ENCODE data around the gene DLST. TPM values are rescaled to one million over a fixed set of nuclear protein-coding genes. Genes with fewer than 3 reads are reported as not detected.
A peak's percentile ranks its signal among the peaks of the same experiment; 100 is the strongest.

DLST gene
- total RNA-seq, 1 donor from 2014 or later = 74.4 TPM

DNA sequence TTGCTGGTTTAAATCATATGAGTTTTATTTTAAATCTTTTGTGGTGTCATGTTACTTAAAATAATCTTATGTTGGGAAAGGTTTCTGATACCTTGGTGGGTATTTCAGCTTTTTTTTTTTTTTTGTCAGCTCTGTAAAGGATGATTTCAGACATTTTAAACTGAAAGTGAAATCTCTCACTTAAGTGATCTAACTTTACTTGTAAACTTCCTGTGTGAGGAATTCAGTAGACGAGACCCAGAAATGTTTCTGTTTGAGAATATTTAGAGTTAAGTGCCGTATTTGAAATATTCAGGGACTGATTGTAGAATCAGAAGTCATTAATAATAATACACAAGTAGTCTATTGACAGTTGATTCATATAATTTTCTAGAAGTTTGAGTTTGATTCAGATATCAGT is 43.5 kb upstream of the DLST start:
- no peak for DNase-seq (ENCODE audit: low spot score in 2 of 2, unreplicated experiment in 2 of 2)
- TF ChIP-seq, protein P1, sequence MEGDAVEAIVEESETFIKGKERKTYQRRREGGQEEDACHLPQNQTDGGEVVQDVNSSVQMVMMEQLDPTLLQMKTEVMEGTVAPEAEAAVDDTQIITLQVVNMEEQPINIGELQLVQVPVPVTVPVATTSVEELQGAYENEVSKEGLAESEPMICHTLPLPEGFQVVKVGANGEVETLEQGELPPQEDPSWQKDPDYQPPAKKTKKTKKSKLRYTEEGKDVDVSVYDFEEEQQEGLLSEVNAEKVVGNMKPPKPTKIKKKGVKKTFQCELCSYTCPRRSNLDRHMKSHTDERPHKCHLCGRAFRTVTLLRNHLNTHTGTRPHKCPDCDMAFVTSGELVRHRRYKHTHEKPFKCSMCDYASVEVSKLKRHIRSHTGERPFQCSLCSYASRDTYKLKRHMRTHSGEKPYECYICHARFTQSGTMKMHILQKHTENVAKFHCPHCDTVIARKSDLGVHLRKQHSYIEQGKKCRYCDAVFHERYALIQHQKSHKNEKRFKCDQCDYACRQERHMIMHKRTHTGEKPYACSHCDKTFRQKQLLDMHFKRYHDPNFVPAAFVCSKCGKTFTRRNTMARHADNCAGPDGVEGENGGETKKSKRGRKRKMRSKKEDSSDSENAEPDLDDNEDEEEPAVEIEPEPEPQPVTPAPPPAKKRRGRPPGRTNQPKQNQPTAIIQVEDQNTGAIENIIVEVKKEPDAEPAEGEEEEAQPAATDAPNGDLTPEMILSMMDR (IDR thresholded peaks at IDR 0.05; ENCODE audit: unreplicated experiment) = no peak
- H3K9me3 Mint-ChIP-seq = no peaks in the 10 kb centered on the region
- H3K27ac Mint-ChIP-seq = no peak overlapping the region
- H3K4me1 Mint-ChIP-seq = peaks cover 9% of the 10 kb centered on the region
- no peak overlapping the region for H3K4me3 Mint-ChIP-seq
- H3K36me3 Mint-ChIP-seq = peaks cover 11% of the 10 kb centered on the region
- no peaks in the 10 kb centered on the region for H3K27me3 Mint-ChIP-seq (ENCODE audit: low read depth)

DNA sequence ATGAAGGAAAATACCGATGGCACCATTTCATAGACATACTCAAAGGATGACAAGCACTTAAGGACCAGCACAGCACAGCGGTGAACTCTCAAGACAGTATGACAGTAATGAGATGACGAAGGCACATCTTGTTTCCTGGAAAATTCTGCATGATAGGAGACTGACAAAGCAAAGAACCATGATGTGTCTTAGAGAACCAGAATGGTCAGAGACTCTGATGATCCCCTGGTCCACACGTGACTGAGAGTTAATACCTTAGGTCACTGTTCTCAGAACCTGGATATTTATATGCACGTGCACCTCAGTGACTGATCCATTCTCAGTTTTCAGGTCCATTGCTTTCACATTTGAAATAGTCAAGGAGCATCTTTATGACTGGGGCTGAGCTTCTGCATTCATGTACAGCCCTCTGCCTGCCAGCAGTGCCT is 41.1 kb upstream of the DLST start:
- Mint-ChIP-seq H3K4me1 (peaks cover 22% of the 10 kb centered on the region), H3K27me3 (ENCODE audit: low read depth) (no peaks in the 10 kb centered on the region), H3K9me3 (no peaks in the 10 kb centered on the region), H3K27ac (no peak overlapping the region), H3K4me3 (no peak overlapping the region), H3K36me3 (peaks cover 11% of the 10 kb centered on the region)
- TF ChIP-seq, protein P1 (IDR thresholded peaks at IDR 0.05; ENCODE audit: unreplicated experiment) = no peak
- DNase-seq (ENCODE audit: low spot score in 2 of 2, unreplicated experiment in 2 of 2) = no peak

DNA sequence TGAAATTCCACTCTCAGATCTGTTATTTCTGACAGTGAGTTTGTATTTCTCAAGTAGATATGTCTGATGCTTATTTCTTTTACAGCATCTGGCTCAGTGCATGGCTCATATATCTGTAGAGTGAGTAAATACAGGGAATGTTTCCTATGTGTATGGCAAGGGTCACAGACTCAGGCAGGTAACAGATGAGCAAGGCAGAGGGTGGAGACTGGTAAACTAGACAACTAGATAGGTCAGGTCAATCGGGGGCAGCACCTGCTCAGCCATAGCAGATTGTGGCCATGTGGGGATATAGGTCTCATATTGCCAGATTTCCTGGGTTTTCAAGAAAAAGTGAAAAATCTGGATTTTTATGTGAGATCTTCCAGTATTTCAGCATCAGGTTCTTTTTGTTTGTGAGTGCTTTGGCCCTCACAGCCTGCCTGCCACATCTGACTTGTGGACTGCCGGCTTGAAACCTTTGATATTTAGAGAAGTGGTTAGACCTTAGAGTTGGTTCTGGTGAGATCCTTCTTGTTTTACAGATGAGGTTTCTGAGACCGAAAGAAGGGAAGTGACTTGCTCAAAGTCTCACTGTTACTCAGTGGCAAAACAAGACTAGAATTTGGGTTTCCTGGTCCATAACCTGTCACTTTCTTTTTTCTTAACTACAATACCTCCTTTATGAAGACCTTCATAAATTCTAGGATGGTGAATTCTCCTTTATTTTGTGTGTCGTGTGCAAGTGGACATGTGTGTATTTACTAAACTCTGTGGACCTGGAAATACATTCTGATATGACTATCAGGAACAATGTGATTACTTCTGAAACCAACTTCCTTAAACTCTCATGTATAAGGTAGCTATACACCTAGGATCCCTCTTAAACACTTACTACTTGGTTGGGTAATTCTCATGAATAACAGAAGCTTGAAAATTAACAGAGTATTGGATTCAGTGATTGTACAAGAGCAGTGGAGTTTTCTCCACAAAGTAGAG is 40.2 kb upstream of the DLST start:
- TF ChIP-seq, protein P1 (IDR thresholded peaks at IDR 0.05; ENCODE audit: unreplicated experiment) = no peak
- Mint-ChIP-seq H3K4me3 (no peak overlapping the region), H3K9me3 (no peaks in the 10 kb centered on the region), H3K27ac (peak overlapping the region; percentile 50), H3K4me1 (peaks cover 26% of the 10 kb centered on the region), H3K27me3 (ENCODE audit: low read depth) (no peaks in the 10 kb centered on the region), H3K36me3 (peaks cover 9% of the 10 kb centered on the region)
- DNase-seq (ENCODE audit: low spot score in 2 of 2, unreplicated experiment in 2 of 2) = no peak

DNA sequence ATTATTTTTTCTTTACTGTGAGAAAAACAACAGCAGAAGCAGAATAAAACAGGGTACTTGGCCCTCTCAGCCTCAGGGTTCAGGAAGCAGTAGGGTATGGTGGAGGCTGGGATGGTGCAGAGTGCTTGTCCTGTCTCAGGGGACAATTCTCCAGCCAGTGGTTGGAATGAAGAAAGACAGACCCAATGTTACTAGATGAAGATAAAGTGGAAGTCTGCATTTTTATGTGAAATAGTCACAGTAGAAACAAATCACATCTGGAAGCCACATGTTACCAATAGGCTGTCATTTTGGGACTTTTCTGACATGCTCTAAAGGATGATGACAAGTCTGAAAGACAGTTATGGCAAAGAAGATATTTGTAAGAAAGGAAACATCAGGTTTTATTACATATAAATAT is 38.1 kb upstream of the DLST start:
- H3K27ac Mint-ChIP-seq = peak overlapping the region; percentile 33
- peaks cover 8% of the 10 kb centered on the region for H3K36me3 Mint-ChIP-seq
- no peaks in the 10 kb centered on the region for H3K9me3 Mint-ChIP-seq
- H3K4me3 Mint-ChIP-seq = no peak overlapping the region
- TF ChIP-seq, protein P1 (IDR thresholded peaks at IDR 0.05; ENCODE audit: unreplicated experiment) = no peak
- peaks cover 27% of the 10 kb centered on the region for H3K4me1 Mint-ChIP-seq
- H3K27me3 Mint-ChIP-seq (ENCODE audit: low read depth) = no peaks in the 10 kb centered on the region
- DNase-seq (ENCODE audit: low spot score in 2 of 2, unreplicated experiment in 2 of 2) = no peak

DNA sequence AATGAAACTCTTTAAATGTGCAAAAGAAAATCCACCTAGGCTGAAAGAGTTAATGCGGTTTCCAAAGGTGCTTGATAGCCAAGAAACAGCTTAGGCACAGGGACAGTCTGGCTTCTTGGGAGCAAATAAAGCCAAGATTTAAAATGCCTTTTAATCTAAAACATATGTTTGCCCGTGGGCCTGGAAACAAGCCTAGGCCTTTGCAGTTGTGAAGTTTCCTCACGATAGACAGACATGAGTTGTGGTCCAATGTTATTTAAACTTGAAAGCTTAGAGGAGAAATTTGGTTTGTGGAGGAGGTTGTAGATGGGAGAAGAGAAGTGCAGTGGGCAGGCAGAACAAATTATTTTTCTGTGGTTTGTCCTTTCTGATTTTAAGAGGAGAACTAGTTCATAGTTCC is 35.5 kb upstream of the DLST start:
- H3K27ac Mint-ChIP-seq = peak overlapping the region; percentile 65
- H3K4me3 Mint-ChIP-seq = no peak overlapping the region
- DNase-seq (ENCODE audit: low spot score in 2 of 2, unreplicated experiment in 2 of 2) = no peak
- TF ChIP-seq, protein P1 (IDR thresholded peaks at IDR 0.05; ENCODE audit: unreplicated experiment) = no peak
- H3K9me3 Mint-ChIP-seq = no peaks in the 10 kb centered on the region
- peaks cover 1% of the 10 kb centered on the region for H3K36me3 Mint-ChIP-seq
- H3K27me3 Mint-ChIP-seq (ENCODE audit: low read depth) = no peaks in the 10 kb centered on the region
- peaks cover 27% of the 10 kb centered on the region for H3K4me1 Mint-ChIP-seq

Data from mesothelial cell of epicardium (in vitro differentiated cells).